Left ventricle myocardium inferior (tissue), 1 donor: ENCODE measurements around the gene PYROXD2. TPM values are rescaled to one million over a fixed set of nuclear protein-coding genes. Genes with fewer than 3 reads are reported as not detected.
A peak's percentile ranks its signal among the peaks of the same experiment; 100 is the strongest.
"Not testable (repeated sequence)": the region's sequence is repeated elsewhere in the genome, so short reads cannot be mapped to it uniquely, and the experiment has no call there.

ENCODE experiments used
- DNase-seq: peaks from one replicate; pipeline ENCODE4 v3.0.0-alpha.2; 2020
- H3K27ac ChIP-seq: fragments of 200-600 bp; replicated peaks from 2 replicates; pipeline ENCODE4 v1.8.0; 2021
- H3K27me3 ChIP-seq: fragments of 200-600 bp; 2 replicates; pipeline ENCODE4 v1.8.0; 2021; ENCODE audit warnings: low read depth
- H3K36me3 ChIP-seq: fragments of 200-600 bp; 2 replicates; pipeline ENCODE4 v1.8.0; 2021
- H3K4me1 ChIP-seq: fragments of 200-600 bp; 2 replicates; pipeline ENCODE4 v1.8.0; 2021
- H3K4me3 ChIP-seq: fragments of 200-600 bp; 2 replicates; pipeline ENCODE4 v1.8.0; 2021; ENCODE audit warnings: mild to moderate bottlenecking, moderate library complexity
- H3K9me3 ChIP-seq: fragments of 200-600 bp; replicated peaks from 2 replicates; pipeline ENCODE4 v1.8.0; 2021
- intact Hi-C: fragments of 100-400 bp; cut with micrococcal nuclease; formaldehyde crosslinking; loops from one replicate; pipeline ENCODE4 v1.11.0; 2022
- total RNA-seq: library from RNA; stranded (reverse); fragmentation: NEBNext Ultra II Directional; extraction: Animal tissue kit (Norgen Biotek cat#: 25700); gene quantifications from one replicate; pipeline ENCODE4 v1.2.1, GENCODE V29; 2021
- TF ChIP-seq, protein P1 (sequence below): fragments of 200-600 bp; IDR thresholded peaks from 2 replicates; pipeline ENCODE4 v1.8.0; 2021; ENCODE audit warnings: antibody characterized with exemption, mild to moderate bottlenecking, borderline replicate concordance
- donor health status: DM: no; HTN: yes; CAD: no; lungs with severe emphysema.

Gene PYROXD2
- total RNA-seq, 1 donor from 2014 or later = 10.4 TPM

- no peak overlapping the region for H3K27ac ChIP-seq
- TF ChIP-seq, protein P1, sequence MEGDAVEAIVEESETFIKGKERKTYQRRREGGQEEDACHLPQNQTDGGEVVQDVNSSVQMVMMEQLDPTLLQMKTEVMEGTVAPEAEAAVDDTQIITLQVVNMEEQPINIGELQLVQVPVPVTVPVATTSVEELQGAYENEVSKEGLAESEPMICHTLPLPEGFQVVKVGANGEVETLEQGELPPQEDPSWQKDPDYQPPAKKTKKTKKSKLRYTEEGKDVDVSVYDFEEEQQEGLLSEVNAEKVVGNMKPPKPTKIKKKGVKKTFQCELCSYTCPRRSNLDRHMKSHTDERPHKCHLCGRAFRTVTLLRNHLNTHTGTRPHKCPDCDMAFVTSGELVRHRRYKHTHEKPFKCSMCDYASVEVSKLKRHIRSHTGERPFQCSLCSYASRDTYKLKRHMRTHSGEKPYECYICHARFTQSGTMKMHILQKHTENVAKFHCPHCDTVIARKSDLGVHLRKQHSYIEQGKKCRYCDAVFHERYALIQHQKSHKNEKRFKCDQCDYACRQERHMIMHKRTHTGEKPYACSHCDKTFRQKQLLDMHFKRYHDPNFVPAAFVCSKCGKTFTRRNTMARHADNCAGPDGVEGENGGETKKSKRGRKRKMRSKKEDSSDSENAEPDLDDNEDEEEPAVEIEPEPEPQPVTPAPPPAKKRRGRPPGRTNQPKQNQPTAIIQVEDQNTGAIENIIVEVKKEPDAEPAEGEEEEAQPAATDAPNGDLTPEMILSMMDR = no peak
- peaks cover 15% of the 10 kb centered on the region for H3K27me3 ChIP-seq
- peak; percentile 84 for DNase-seq
- intact Hi-C loops = no loop called here
- no peak overlapping the region for H3K4me3 ChIP-seq
- H3K36me3 ChIP-seq = no peaks in the 10 kb centered on the region
- H3K4me1 ChIP-seq = peaks cover 35% of the 10 kb centered on the region
- H3K9me3 ChIP-seq = peaks cover 24% of the 10 kb centered on the region
These were observed 70.4 kb downstream of the PYROXD2 start for GRCh38 chr10:98344589-98345038.

- DNase-seq, intact Hi-C loops, H3K4me3 ChIP-seq, H3K36me3 ChIP-seq, H3K9me3 ChIP-seq, H3K27ac ChIP-seq: not testable (repeated sequence)
- H3K4me1 ChIP-seq = peaks cover 38% of the 10 kb centered on the region
- peaks cover 15% of the 10 kb centered on the region for H3K27me3 ChIP-seq
These were observed 73.3 kb downstream of the PYROXD2 start for GRCh38 chr10:98341701-98342100.

DNA sequence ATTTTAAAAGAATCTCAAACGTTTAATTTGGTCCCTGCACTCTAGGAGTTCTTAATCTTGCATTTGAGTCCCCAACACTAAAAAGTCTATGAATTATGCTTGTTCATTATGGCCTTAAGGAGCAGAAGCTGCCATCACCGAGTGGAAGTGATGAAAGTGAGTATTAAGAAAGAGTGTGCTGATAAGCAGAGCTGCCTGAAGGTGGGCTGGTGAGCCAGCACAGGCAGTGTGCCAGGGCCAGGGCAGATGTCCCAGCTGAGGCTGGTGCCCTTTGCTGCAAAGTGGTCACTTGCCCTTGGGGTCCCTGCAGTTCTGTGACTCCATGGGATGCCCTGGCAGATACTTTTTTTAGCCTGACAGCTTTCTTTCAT, 74.1 kb downstream of the PYROXD2 start:
- TF ChIP-seq, protein P1 = no peak
- intact Hi-C loops = no loop called here
- peaks cover under 1% of the 10 kb centered on the region for H3K9me3 ChIP-seq
- peaks cover 15% of the 10 kb centered on the region for H3K27me3 ChIP-seq
- H3K27ac ChIP-seq = peak overlapping the region; percentile 77
- DNase-seq = peak; percentile 36
- peaks cover 38% of the 10 kb centered on the region for H3K4me1 ChIP-seq
- peak overlapping the region; percentile 6 for H3K4me3 ChIP-seq
- no peaks in the 10 kb centered on the region for H3K36me3 ChIP-seq

DNA sequence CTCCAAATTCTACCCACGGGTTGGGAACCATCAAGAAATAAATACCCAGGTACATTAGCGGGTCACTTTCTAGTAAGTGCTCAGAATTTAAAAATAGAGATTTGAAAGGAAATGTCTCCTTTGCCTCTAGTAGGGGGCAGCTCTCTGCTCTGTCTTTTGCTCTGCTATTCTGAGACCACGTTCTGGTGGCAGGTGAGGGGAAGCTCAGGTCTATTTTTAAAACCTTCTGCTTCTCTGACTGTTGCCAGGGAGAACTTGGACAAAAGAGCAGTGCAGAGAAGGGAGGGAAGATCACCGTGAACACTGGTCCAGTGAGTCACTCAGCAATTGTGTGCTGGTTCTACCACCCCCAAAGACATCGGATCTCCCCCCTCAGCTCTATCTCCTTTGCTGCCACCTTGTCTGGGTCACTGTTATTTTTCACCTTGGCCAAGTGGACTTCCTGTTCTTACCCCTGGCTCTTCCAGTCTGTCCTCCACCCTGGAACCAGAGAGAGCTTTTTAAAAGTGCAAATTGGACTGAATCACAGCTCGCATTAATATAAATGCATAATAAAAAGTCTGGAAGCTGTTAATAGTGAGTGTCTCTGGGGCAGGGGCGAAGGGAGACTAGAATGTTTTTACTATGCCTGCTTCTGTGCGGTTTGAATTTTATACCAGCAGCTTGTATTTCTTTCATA, 74.6 kb downstream of the PYROXD2 start:
- no peaks in the 10 kb centered on the region for H3K36me3 ChIP-seq
- TF ChIP-seq, protein P1 = no peak
- no peak for DNase-seq
- H3K9me3 ChIP-seq = no peaks in the 10 kb centered on the region
- peaks cover 15% of the 10 kb centered on the region for H3K27me3 ChIP-seq
- intact Hi-C loops = no loop called here
- peaks cover 38% of the 10 kb centered on the region for H3K4me1 ChIP-seq
- peak overlapping the region; percentile 77 for H3K27ac ChIP-seq
- peak overlapping the region; percentile 6 for H3K4me3 ChIP-seq

GRCh38 chr10:98339799-98340198, 75.2 kb downstream of the PYROXD2 start:
- H3K36me3 ChIP-seq = no peaks in the 10 kb centered on the region
- peak overlapping the region; percentile 6 for H3K4me3 ChIP-seq
- peaks cover 15% of the 10 kb centered on the region for H3K27me3 ChIP-seq
- H3K9me3 ChIP-seq = no peaks in the 10 kb centered on the region
- TF ChIP-seq, protein P1 = no peak
- no peak for DNase-seq
- H3K4me1 ChIP-seq = peaks cover 33% of the 10 kb centered on the region
- peak overlapping the region; percentile 77 for H3K27ac ChIP-seq
- intact Hi-C loops = no loop called here

- peaks cover 24% of the 10 kb centered on the region for H3K4me1 ChIP-seq
- H3K4me3 ChIP-seq = no peak overlapping the region
- peaks cover 15% of the 10 kb centered on the region for H3K27me3 ChIP-seq
- intact Hi-C loops = no loop called here
- TF ChIP-seq, protein P1 = no peak
- no peak overlapping the region for H3K27ac ChIP-seq
- no peaks in the 10 kb centered on the region for H3K36me3 ChIP-seq
- H3K9me3 ChIP-seq = no peaks in the 10 kb centered on the region
- DNase-seq = no peak
These were observed 76.1 kb downstream of the PYROXD2 start for GRCh38 chr10:98338896-98339295.
